NCI-H2029 treated with DMSO at 0.1 percent for 48 hours (cell line): ENCODE data around the gene EXT2.

Experiments
- DNase-seq: peaks from one replicate; lab custom pipeline; 2025; lab: John Stamatoyannopoulos, UW

The EXT2 gene

DNA sequence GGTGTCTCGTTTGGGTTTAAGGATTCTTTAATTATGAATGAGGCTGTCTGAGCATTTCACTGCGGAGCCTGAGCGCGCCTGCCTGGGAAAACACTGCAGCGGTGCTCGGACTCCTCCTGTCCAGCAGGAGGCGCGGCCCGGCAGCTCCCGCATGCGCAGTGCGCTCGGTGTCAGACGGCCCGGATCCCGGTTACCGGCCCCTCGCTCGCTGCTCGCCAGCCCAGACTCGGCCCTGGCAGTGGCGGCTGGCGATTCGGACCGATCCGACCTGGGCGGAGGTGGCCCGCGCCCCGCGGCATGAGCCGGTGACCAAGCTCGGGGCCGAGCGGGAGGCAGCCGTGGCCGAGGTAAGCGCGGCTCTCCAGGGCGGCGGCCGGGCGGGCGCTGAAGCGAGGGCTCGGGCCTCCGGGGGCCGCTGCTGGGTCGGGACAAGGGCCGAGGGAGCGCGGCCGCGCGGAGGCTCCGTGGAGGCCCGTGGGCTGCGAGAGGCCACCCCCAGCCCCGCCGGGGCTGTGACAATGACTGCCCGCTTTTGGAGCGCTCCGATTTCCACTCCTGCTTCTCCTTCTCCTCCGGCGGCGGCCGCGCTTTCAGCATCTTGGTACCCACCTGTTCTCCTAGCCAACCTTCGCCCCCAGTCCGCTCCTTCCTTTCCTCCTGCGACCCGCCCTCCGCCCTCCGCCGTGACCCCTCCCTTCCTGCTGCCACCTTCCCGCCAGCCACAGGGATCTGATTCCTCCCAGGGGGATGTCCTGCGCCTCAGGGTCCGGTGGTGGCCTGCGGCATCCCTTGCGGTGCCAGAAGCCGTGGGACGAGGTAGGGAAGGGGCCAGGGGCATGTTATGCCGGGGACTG, at the start of gene EXT2:
Gene EXT2, plus strand, starts transcription at position 173 of the 854 bp plus-strand sequence. CDS start 12,035 bp downstream, outside the sequence.
- peak; percentile 58 for DNase-seq

DNA sequence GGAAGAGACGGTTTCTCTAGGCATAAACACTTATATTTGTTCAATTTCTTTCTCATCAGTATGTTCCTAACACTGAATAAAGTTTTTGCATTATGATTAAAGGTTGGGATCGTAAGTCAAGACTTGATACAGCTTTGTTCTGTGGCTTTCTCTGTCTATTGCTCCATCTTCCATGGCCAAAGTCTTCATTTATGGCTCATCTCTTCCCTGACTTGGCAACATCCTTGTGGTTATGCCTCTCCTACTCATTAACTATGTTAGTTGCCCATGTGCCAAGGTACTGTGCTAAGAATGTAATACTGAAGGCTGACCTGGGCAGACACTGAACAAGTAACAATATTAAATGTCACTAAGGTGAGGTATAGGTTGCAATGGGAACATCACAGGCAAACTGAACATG, 49.3 kb upstream of the EXT2 start:
- no peak for DNase-seq

DNA sequence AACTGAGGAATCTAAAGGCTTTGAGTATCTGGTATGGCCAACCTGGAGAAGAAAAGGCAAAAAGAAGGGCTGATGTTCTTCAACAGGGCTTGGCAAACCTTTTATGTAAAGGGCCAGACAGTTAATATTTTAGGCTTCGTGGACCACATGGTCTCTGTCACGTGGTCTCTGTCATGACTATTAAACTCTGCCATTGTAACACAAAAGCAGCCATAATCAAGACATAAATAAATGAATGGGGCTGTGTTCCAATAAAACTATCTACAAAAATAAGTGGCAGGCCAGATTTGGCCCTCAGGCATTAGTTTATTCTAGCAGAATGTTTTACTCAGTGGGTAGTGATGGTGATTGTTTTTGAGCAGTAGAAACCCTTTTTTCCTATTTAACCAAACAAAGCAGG, 48.2 kb upstream of the EXT2 start:
- DNase-seq: no peak

DNA sequence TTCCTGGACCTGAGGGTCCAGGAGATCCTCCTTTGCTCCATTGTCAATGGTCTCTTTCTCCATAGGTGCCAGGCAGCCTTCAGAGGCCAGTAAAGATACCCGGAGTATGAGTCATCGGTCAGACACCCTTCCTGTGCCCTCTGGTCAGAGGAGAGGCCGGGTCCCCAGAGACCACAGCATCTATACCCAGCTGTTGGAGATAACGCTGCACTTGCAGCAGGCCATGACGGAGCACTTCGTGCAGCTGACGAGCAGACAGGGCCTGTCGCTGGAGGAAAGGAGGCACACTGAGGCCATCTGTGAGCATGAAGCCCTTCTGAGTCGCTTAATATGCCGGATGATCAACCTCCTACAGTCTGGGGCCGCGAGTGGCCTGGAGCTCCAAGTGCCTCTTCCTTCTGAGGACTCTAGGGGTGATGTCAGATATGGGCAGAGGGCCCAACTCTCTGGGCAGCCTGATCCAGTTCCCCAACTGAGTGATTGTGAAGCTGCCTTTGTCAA, 47.5 kb upstream of the EXT2 start, which contains the start of gene ACCSL:
Gene ACCSL, plus strand, starts transcription at position 51 of the 501 bp plus-strand sequence. Its CDS starts 56 bp downstream, at position 107.
- no peak for DNase-seq

DNA sequence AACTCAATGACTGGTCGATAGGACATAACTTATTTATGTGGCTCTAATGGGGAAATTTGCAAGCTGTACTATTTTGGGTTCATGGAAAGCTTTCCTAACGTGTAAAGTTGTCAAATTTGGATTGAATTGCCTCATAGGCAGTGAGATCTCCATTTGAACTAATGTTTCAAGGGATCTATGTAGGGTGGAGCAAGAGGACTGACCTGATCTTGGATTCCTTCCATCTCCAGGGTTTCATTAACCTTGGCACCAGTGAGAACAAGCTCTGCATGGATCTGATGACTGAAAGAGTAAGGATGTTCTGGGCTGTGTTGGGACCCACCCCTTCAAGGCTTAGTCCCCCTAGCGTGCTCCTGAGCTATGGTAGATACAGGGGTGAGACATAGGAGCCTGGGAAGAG, 45.6 kb upstream of the EXT2 start:
- no peak for DNase-seq

DNA sequence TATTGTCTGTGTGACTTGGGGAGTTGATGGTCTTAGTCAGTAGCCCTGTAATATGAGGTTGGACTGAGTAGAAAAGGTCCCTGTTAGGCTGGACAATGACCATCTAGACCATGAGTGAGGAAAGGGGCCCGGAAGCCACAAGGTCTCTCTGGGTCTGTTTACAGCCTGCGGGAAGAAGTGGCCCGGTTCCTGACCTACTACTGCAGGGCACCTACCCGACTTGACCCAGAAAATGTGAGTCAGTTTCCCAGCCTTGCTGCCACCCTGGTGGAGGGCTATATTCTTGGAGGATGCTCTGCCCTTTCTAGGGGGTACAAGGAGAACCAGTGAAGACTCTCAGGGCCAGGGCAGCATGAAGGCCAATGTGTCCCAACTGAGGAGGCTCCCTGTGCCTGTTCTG, 44.3 kb upstream of the EXT2 start:
- DNase-seq: no peak

DNA sequence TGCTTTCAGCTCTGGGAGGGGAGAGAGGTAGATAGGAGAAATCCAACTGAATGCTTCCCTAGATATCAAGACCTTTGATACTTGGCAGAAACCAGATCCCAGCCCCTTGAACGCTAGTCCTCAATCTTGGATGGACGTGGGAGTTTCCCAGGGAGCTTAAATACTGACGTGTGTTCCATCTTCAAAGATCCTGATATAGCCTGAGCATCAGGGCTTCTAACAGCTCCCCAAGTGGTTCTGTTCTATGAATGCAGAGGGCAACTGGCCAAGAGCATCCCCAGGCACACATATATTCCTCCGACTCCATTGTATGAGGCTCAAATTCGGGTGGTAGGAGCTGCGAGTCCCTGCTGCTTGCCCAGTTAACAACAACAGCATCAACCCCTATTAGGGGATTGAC, 38.1 kb upstream of the EXT2 start:
- DNase-seq: no peak

DNA sequence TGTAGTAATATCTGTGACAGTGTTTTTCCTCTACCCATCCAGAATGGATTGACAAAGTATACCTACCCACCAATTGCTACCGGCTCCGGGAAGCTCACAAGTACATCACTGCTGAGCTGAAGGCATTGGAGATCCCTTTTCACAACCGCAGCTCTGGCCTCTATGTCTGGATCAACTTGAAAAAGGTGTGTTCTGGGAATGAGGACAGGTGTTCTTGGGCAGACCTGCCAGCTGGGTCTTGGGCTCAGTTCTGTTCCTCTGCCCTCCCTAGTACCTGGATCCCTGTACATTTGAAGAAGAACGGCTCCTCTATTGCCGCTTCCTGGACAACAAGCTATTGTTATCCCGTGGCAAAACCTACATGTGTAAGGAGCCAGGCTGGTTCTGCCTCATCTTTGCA, 37.2 kb upstream of the EXT2 start:
- no peak for DNase-seq

DNA sequence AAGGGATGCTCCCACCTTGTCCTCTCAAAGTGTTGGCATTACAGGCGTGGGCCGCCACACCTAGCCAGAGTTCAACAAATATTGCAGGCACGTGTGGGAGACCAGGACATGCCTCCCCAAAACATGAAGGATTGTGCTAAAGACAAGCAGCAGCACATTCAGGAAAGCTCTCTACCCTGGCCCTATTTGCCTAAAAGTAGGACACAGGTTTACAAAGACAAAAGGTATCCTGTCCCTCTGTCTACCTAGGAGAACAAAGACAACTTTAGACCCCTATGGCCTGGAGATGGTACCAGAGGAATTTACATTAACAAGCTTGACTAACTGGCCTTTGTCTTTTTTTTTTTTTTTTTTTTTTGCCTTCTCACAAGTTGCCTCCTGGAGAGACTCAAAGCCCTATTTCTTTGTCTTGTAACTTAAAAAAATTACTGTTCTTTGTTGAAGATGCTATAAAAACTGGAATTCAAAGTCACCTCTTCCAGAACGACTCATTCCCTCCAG, 30.3 kb upstream of the EXT2 start:
- DNase-seq: no peak

DNA sequence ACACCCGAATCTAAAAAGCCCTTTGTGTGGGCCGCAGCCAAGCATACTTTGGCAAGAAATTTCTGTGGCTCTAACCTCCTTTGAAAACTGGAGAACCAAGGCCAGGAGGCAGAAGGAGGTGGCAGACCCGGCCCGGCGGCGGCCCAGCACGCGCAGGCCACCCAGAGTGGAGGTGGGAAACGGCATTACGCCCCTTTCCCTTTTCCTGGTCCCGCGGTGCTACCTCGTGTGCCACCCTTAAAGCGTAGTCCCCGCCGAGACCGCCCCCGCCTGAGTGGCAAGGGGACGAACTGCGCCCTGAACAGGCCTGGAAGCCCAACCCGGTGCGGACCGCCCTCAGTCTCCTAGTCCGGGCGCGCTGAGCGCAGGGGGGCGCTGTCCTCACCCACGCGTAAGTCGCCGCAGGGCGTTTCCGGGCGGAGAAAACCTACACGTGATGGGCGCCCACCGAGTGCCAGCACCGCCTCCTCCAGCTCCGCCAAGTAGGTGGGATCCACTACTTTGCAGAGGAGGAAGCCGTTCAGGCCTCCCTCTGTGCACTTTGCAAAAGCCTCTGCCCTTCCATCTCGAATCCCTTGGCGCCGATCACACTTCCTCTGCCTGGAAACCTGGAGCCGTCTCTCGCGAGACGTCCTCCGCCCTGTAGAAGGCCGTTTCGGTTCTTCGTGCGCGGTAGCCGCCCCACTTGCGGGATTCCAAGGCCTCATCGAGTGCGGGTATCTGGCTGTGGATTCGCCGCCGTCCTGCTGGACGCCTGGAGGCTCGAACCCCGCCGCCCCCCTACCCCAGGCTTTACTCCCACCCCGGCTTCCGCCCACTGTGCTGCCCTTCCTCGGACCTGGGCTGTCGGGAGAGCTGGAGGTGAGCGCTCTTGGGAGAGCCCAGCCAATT, 29.4 kb upstream of the EXT2 start, which contains the start of gene ACCS:
Gene ACCS, plus strand, starts transcription at position 430 of the 891 bp plus-strand sequence. CDS start 1,358 bp downstream, outside the sequence.
- DNase-seq: peak; percentile 70

DNA sequence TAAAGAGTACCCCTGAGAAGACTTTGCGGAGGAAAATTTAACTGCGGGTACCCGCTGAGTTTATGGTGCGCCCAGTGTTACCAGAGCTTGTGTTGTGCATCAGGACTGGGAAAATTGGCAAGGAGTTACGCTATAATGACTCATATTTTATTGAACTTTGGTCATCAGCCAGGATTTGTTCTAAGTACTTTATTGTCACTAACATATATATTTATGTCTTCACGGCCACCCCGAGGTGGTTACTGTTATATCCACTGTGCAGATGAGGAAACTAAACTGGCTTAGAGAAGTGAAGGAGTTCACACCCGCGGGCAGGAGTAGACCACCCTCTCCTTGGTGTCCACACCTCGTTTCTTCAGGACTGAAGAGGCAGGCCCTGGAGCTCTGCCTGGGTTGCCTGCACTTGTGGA, 28.7 kb upstream of the EXT2 start:
- no peak for DNase-seq

DNA sequence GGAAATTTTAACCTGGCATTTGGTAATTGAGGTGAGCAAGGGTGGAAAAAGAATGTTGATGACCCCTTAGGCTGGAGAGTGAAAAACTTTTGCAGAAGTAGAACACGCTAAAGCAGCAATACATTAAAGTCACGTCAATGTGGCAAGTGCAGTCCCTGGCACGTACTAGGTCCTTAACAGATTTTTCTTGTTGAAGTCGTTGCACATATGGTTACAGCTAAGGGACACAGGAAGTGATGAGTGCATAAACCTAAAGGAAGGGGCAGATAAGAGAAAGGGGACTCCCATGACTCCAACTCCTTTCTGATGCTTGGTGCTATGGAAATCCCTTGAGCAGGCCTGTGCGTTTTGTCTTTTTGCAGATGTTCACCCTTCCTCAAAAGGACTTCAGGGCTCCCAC, 28.2 kb upstream of the EXT2 start:
- no peak for DNase-seq

DNA sequence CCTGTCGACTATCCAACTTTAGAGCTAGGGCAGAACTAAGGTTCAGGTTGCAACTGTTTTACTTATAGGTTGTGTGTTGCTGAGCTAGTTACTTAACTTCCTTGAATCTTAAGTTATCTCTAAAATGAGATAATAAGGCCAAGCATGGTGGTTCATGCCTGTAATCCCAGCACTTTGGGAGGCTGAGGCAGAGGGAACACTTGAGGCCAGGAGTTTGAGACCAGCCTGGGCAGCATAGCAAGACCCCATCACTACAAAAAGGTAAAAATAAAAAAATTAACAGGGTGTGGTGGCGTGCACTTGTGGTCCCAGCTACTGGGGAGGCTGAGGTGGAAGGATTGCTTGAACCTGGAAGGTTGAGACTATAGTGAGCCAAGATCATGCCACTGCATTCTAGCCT, 27.3 kb upstream of the EXT2 start:
- DNase-seq: no peak

DNA sequence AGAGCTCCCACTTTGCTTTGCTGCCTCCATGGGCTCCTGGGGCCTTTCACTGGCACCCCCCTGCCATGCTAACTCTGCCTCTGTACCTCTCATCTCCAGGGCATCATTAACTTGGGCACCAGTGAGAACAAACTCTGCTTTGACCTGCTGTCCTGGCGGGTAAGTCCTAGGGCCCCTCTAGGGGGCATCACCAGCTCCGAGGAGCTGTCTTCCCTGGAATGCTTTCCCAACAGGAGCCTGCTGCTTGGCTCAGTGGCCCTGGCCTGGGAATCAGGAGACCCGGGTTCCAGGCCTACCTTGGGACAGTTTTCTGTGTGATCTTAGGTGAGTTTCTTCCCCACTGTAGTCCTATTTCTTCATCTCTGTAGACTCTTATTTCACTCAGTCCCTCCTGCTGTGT, 24.3 kb upstream of the EXT2 start:
- DNase-seq: no peak

DNA sequence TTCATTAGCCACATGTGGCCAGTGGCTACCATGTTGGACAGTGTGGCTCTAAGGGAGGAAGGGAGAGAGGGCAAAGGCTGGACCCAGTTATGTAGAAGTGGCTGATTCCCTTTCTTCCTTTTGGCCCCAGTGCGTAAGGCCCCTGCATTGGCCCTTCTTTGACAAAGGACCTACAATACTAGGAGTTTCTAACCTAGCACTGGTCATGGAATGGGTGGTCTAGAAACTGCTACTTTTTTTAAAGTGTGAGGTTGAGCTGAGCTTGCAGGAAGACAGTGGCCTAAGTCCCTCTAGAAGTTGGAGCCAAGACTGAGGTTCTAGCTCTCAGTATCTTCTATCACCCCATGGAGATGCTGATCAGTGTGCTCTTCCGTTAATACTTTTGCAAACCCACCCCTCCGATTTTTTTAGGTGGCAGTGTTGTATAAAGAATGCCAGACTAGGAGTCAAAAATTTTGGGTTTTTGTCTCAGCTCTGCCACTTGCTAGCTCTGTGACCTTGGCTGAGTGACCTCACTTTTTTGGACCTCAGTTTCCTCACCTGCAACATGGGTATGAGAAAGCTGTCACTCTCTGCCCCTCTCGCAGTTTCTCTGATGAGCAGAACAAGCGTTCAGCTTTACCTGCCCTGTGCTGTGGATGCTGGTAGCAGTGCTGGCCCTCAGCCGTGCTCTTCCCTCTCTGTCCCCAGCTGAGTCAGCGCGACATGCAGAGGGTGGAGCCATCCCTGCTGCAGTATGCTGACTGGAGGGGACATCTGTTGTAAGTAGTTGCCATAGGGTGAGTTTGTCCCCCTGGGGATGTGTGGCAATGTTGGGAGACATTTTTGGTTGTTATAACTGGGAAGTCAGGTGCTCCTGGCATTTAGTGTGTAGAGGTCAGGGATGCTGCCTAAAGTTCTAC, 22.5 kb upstream of the EXT2 start:
- no peak for DNase-seq

DNA sequence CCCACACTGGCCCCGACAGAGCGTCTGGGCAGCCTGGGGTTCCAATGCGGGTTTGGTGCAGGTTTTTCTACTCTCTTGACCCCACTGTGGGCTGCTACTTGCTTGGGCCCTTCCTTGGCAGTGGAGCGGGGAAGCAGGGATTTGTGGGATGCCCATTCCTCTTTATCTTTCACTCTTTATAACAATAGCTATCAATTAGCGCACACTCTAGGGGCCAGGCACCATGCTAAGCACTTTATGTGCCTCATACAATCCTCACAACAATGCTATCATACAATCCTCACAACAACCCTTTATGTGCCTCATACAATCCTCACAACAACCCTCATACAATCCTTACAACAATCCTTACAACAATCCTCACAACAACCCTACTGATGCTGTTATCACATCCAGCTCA, 16.7 kb upstream of the EXT2 start:
- no peak for DNase-seq

DNA sequence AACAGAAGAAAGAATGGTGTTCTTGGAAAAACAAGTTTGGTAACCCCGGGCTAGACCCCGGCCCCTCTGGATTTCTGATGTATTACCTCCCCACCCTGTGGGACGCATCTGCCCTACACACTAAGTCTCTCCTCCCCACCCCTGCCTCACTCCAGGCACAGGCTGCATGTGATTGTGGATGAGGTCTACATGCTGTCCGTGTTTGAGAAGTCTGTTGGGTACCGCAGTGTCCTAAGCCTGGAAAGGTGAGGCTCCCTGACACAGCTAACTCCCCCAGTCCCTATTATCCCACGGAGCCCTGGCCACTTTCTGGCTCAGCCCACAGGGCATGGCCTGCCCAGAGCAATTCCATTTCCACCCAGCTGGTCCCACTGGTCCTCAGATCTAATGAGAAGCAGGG, 16.1 kb upstream of the EXT2 start:
- DNase-seq: no peak

DNA sequence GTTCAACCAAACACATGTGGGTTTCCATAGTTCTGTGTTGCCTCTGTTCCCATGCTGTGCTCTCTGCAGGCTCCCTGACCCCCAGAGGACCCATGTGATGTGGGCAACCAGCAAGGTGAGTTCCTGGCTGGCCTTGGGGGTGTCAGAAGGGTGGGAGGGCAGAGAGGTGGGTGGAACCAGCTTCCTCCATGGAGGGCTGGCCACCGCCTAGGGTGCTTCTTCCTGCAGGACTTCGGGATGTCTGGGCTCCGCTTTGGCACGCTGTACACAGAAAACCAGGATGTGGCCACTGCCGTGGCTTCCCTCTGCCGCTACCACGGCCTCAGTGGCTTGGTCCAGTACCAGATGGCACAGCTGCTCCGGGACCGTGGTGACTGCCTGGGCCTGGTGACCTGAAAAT, 14.5 kb upstream of the EXT2 start:
- no peak for DNase-seq

DNA sequence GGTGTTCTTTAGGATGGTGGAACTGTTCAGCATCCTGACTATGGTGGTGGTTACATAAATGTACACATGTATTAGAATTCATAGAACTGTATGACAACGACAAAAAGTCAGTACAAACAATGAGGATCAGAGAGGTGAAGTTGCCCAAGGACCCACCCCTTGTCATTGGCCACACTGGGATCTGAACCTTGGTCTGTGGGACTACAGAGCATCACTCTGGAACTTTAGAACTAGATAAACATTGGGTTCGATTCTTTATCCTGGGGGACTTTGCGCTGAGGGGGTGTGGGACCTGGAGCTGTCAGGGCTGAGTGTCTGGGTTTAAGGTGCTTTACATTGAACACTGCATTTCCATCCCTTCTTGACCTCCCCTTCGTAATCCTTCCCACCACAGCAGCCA, 12.8 kb upstream of the EXT2 start:
- no peak for DNase-seq

DNA sequence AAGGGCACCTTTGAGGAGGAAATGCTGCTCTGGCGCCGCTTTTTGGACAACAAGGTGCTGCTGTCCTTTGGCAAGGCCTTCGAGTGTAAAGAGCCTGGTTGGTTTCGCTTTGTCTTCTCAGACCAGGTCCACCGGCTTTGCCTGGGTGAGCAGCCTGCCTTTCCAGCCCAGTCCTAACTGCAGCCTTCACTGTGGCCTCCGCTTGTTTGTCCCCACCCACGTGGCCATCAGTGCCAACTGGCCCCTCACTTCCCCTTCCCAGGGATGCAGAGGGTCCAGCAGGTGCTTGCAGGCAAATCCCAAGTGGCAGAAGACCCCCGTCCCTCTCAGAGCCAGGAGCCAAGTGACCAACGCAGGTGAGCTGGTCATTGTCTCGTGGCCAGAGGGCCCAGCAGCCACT, 12.0 kb upstream of the EXT2 start:
- DNase-seq: no peak

DNA sequence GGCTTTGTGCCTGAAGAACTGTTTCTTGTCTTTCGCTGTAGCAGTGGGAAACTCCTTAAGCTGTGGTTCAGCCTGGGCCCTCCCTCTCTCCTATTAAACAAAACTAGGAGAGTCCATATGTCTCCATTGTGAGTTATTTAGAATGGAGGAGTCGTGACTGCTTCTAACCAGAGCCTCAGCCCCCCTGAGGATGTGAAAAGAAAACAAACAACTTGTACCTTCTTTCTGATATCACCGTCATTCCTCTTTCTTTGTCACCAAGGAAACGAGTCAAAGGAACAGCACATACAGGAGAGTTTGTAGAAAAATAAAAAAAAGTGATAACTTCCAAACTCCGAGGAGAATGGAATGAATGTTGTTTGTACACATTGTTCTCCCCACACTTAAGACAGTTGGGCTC, 11.6 kb upstream of the EXT2 start:
- no peak for DNase-seq
